Activated CD4-positive, alpha-beta T cell treated with anti-CD3 and anti-CD28 coated beads, Interleukin-2, amount 10 ng/mL, durations not matched to agents 7 days and 5 days (primary cell): ENCODE measurements around the gene CPXM1. TPM values are rescaled to one million over a fixed set of nuclear protein-coding genes. Genes with fewer than 3 reads are reported as not detected.

ENCODE experiments used
- CTCF ChIA-PET: fragments of 350-600 bp; sonication (Branson Sonifier 250); formaldehyde crosslinking; loops from one replicate; lab custom pipeline; 2021; ENCODE audit warnings: antibody characterized with exemption; lab: Charles Lee
- POLR2A ChIA-PET: fragments of 350-600 bp; sonication (Branson Sonifier 250); formaldehyde crosslinking; loops from one replicate; lab custom pipeline; 2021; ENCODE audit warnings: antibody characterized with exemption; lab: Charles Lee
- DNase-seq: peaks from one replicate; pipeline ENCODE4 v3.0.0-alpha.2; 2020
- H3K27ac Mint-ChIP-seq: one replicate; pipeline ENCODE4 v1.8.0; 2021; ENCODE audit warnings: mild to moderate bottlenecking, moderate library complexity, mixed read lengths
- H3K27me3 Mint-ChIP-seq: one replicate; pipeline ENCODE4 v1.8.0; 2021; ENCODE audit warnings: mixed read lengths
- H3K36me3 Mint-ChIP-seq: one replicate; pipeline ENCODE4 v1.8.0; 2021; ENCODE audit warnings: low read depth, mixed read lengths
- H3K4me1 Mint-ChIP-seq: one replicate; pipeline ENCODE4 v1.8.0; 2021; ENCODE audit warnings: mixed read lengths
- H3K4me3 Mint-ChIP-seq: one replicate; pipeline ENCODE4 v1.8.0; 2021; ENCODE audit warnings: mild to moderate bottlenecking, moderate library complexity, mixed read lengths
- H3K9me3 Mint-ChIP-seq: one replicate; pipeline ENCODE4 v1.8.0; 2021; ENCODE audit warnings: mixed read lengths
- total RNA-seq, 2 experiments: library from RNA; stranded (reverse); gene quantifications; one replicate each; pipeline ENCODE4 v1.2.3, GENCODE V29; 2021

CPXM1 gene
- total RNA-seq, result under 1 TPM in 1 of 2 experiments, not detected in 1; 0.12 TPM

GRCh38 chr20:2800521-2801285, at the start of gene CPXM1:
TSS of gene CPXM1 (minus strand) at chr20:2800627. CDS start at chr20:2800572, 55 bp downstream.
- CTCF ChIA-PET, result interaction anchor here (1.1 kb wide), 1 partner anchor 46 kb away, joined by 3 read pairs; no protein-coding TSS in a partner anchor
- DNase-seq, result no peak
- H3K9me3 Mint-ChIP-seq, result no peaks in the 10 kb centered on the region

DNA sequence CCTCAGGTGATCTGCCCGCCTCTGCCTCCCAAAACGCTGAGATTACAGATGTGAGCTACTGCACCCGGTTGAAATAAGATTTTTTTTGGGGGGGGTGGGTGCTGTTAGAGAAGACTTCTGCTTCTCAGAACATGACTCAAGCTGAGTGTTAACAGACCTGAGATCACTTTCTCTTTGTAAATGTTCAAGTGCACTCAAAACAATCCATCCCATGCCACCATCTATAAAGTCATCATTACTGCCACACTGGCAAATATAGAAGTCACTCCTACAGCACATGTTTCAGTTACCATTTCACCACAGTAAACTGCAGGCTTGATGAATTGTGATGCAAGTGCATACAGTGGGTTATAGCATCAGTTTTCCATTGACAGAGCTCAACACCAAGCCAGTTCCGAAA, 49.1 kb upstream of the CPXM1 start:
- no peaks in the 10 kb centered on the region for H3K9me3 Mint-ChIP-seq
- H3K36me3 Mint-ChIP-seq, result peaks cover 16% of the 10 kb centered on the region
- H3K4me1 Mint-ChIP-seq, result peaks cover 39% of the 10 kb centered on the region
- POLR2A ChIA-PET, result no interaction called here
- CTCF ChIA-PET, result interaction anchor here (0.8 to 1.9 kb wide), 3 partner anchors 8 to 18 kb away, joined by 4 to 6 read pairs (median 4); no protein-coding TSS in a partner anchor
- H3K4me3 Mint-ChIP-seq, result no peak overlapping the region
- DNase-seq, result no peak
- no peak overlapping the region for H3K27ac Mint-ChIP-seq
- H3K27me3 Mint-ChIP-seq, result no peaks in the 10 kb centered on the region

More at GRCh38 chr20:2800521-2801285, at the start of gene CPXM1:
- POLR2A ChIA-PET, result no interaction called here
- Mint-ChIP-seq H3K36me3 (peaks cover 4% of the 10 kb centered on the region), H3K27ac (peak within 1 kb of the TSS; percentile 43), H3K27me3 (peaks cover 59% of the 10 kb centered on the region), H3K4me1 (peaks cover 20% of the 10 kb centered on the region), H3K4me3 (peak within 1 kb of the TSS; percentile 68)

DNA sequence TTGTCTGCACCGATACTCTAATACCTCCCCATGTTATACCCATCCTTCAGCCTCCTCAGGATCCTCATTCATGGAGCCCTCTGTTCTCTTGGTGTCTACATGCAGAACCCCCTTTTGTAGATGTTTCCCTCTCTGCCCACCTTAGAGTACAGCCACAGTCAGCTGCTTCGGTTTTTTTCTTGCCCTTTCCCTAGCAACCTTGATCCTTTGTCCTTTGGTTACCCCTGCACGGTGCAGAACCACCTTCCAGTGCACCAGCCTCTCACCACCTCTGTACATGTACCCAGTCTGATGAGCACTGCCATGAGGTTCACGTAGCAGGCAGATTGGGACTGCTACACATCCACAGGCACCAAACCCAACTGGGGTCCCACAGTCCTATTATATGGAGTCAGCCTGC, 47.4 kb upstream of the CPXM1 start:
- H3K4me3 Mint-ChIP-seq, result no peak overlapping the region
- CTCF ChIA-PET, result no interaction called here
- H3K4me1 Mint-ChIP-seq, result peaks cover 32% of the 10 kb centered on the region
- DNase-seq, result no peak
- no peak overlapping the region for H3K27ac Mint-ChIP-seq
- H3K36me3 Mint-ChIP-seq, result peaks cover 18% of the 10 kb centered on the region
- no peaks in the 10 kb centered on the region for H3K27me3 Mint-ChIP-seq
- no peaks in the 10 kb centered on the region for H3K9me3 Mint-ChIP-seq
- POLR2A ChIA-PET, result no interaction called here

DNA sequence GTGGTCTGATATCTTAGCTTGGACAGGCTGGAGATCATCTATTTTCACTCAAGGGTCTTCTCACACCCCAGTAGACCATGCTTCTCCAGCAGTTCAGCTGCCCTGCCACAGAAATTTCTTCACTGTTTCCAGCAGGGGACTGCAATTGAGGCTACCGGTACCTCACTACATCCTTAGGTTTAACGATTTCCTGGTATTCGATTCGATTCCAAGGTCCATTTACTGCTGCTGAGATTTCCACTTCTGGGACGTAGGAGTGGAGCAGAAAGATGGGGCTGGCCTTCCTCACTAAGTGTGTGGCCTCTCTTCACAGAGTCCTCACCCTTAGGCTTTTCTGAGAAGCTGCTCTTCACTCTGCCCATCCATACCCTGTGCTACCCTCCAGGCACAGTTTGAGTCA, 46.3 kb upstream of the CPXM1 start:
- H3K9me3 Mint-ChIP-seq, result no peaks in the 10 kb centered on the region
- H3K4me3 Mint-ChIP-seq, result no peak overlapping the region
- POLR2A ChIA-PET, result no interaction called here
- H3K36me3 Mint-ChIP-seq, result peaks cover 18% of the 10 kb centered on the region
- no peaks in the 10 kb centered on the region for H3K27me3 Mint-ChIP-seq
- CTCF ChIA-PET, result no interaction called here
- DNase-seq, result no peak
- H3K27ac Mint-ChIP-seq, result no peak overlapping the region
- peaks cover 21% of the 10 kb centered on the region for H3K4me1 Mint-ChIP-seq

DNA sequence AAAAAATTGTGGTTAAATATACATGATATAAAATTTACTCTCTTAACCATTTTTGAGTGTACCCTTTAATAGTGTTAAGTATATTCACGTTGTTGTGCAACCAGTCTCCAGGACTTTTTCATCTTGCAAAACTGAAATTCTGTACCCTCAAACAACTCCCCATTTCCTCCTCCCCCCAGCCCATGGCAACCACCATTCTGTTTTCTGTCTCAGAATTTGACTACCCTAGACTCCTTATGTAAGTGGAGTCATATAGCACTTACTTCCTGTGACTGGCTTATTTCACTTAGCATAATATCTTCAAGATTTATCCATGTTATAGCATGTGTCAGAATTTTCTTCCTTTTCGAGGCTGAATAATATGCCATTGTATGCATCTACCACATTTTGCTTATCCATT, 45.2 kb upstream of the CPXM1 start:
- Mint-ChIP-seq H3K27me3 (no peaks in the 10 kb centered on the region), H3K4me1 (peaks cover 21% of the 10 kb centered on the region), H3K27ac (no peak overlapping the region), H3K4me3 (no peak overlapping the region), H3K36me3 (peaks cover 18% of the 10 kb centered on the region), H3K9me3 (no peaks in the 10 kb centered on the region)
- ChIA-PET POLR2A (no interaction called here), CTCF (no interaction called here)
- DNase-seq, result no peak

- peak; percentile 44 for DNase-seq
- Mint-ChIP-seq H3K36me3 (peaks cover 14% of the 10 kb centered on the region), H3K27me3 (no peaks in the 10 kb centered on the region), H3K4me3 (peak overlapping the region; percentile 82), H3K27ac (peak overlapping the region; percentile 89), H3K9me3 (peaks cover 2% of the 10 kb centered on the region), H3K4me1 (peaks cover 28% of the 10 kb centered on the region)
- ChIA-PET POLR2A (no interaction called here), CTCF (interaction anchor here (1.0 to 1.3 kb wide), 2 partner anchors 15 to 31 kb away, joined by 3 to 4 read pairs; no protein-coding TSS in a partner anchor)
These were observed 40.6 kb upstream of the CPXM1 start for GRCh38 chr20:2840967-2841531.

GRCh38 chr20:2840138-2840966, 39.9 kb upstream of the CPXM1 start, which contains the start of the genes PCED1A and VPS16:
TSS of gene PCED1A (minus strand) at chr20:2840655. CDS start at chr20:2839912, 743 bp downstream.
TSS of gene VPS16 (plus strand) at chr20:2840745. CDS start at chr20:2840775, 30 bp downstream.
- Mint-ChIP-seq H3K27ac (peak within 1 kb of the TSS; percentile 96), H3K36me3 (peaks cover 14% of the 10 kb centered on the region), H3K27me3 (no peaks in the 10 kb centered on the region), H3K4me1 (peaks cover 25% of the 10 kb centered on the region), H3K4me3 (peak within 1 kb of the TSS; percentile 82), H3K9me3 (peaks cover 2% of the 10 kb centered on the region)
- POLR2A ChIA-PET, result no interaction called here
- peak; percentile 87 for DNase-seq
- CTCF ChIA-PET, result interaction anchor here (0.9 to 1.3 kb wide), 3 partner anchors 12 to 32 kb away, joined by 3 to 4 read pairs (median 3); no protein-coding TSS in a partner anchor

- Mint-ChIP-seq H3K4me3 (peak overlapping the region; percentile 72), H3K27ac (peak overlapping the region; percentile 96), H3K36me3 (peaks cover 9% of the 10 kb centered on the region), H3K4me1 (peaks cover 20% of the 10 kb centered on the region), H3K9me3 (peaks cover 2% of the 10 kb centered on the region), H3K27me3 (no peaks in the 10 kb centered on the region)
- ChIA-PET CTCF (interaction anchor here (0.9 to 1.3 kb wide), 2 partner anchors 12 to 33 kb away, joined by 3 to 4 read pairs; no protein-coding TSS in a partner anchor), POLR2A (no interaction called here)
- no peak for DNase-seq
These were observed 39.3 kb upstream of the CPXM1 start for GRCh38 chr20:2839732-2840137.

GRCh38 chr20:2838847-2839671, 38.6 kb upstream of the CPXM1 start:
- Mint-ChIP-seq H3K4me3 (peak overlapping the region; percentile 72), H3K9me3 (peaks cover 2% of the 10 kb centered on the region), H3K27me3 (no peaks in the 10 kb centered on the region), H3K27ac (peak overlapping the region; percentile 96), H3K36me3 (peaks cover 6% of the 10 kb centered on the region), H3K4me1 (peaks cover 16% of the 10 kb centered on the region)
- no peak for DNase-seq
- CTCF ChIA-PET, result interaction anchor here (0.5 to 1.8 kb wide), 3 partner anchors 12 to 187 kb away, joined by 3 to 4 read pairs (median 3); no protein-coding TSS in a partner anchor
- POLR2A ChIA-PET, result no interaction called here

GRCh38 chr20:2838170-2838797, 37.9 kb upstream of the CPXM1 start:
- peaks cover 16% of the 10 kb centered on the region for H3K4me1 Mint-ChIP-seq
- H3K36me3 Mint-ChIP-seq, result peaks cover 6% of the 10 kb centered on the region
- no peak overlapping the region for H3K4me3 Mint-ChIP-seq
- no peak for DNase-seq
- H3K27me3 Mint-ChIP-seq, result no peaks in the 10 kb centered on the region
- CTCF ChIA-PET, result interaction anchor here (0.6 to 1.8 kb wide), 2 partner anchors 11 to 186 kb away, joined by 3 to 4 read pairs; no protein-coding TSS in a partner anchor
- POLR2A ChIA-PET, result no interaction called here
- peak overlapping the region; percentile 26 for H3K27ac Mint-ChIP-seq
- peaks cover 2% of the 10 kb centered on the region for H3K9me3 Mint-ChIP-seq

DNA sequence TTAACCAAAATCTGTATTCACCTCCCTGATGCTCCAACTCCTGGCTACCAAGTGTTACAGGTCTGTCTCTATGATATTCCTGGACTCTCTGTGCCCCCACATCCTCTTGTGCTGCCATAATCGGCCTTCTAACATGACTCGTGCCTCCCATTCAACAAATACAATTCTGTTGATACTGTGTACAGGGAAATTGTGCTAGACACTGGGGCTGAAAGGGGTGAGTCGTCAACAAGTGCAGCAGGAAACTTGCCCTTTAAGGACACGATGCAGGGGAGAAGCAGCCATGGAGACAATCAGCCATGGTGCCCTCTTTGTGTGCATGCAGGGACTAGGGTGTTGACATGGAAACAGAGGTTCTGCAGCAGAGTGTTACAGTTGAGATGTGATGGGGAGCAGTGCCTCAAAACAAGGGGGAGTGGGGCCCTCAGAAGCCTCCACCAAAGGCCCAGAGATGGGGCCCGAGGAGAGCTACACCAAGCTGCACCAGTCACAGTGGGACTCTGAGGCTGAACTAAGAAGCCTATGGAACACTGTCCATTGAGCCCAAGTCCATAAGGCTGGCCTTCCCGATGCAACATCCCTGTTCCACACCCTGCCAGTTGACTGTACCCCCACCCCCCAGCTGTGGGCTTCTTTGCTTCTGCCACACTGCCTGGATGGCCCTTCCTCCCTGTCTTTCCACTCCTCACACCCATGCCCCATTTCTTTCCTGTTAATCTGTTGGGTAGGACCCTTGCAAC, 37.0 kb upstream of the CPXM1 start:
- H3K4me3 Mint-ChIP-seq, result no peak overlapping the region
- H3K36me3 Mint-ChIP-seq, result peaks cover 8% of the 10 kb centered on the region
- peaks cover 2% of the 10 kb centered on the region for H3K9me3 Mint-ChIP-seq
- ChIA-PET POLR2A (no interaction called here), CTCF (interaction anchor here (1.8 kb wide), 1 partner anchor 10 kb away, joined by 4 read pairs; no protein-coding TSS in a partner anchor)
- DNase-seq, result no peak
- no peak overlapping the region for H3K27ac Mint-ChIP-seq
- peaks cover 16% of the 10 kb centered on the region for H3K4me1 Mint-ChIP-seq
- no peaks in the 10 kb centered on the region for H3K27me3 Mint-ChIP-seq
